ENCODE measurements around the gene REP15.
A peak's percentile ranks its signal among the peaks of the same experiment; 100 is the strongest.
"Not testable (repeated sequence)": the region's sequence is repeated elsewhere in the genome, so short reads cannot be mapped to it uniquely, and the experiment has no call there.

The REP15 gene

GRCh38 chr12:27696864-27697564, 767 bp downstream of the REP15 start:
- no peak for DNase-seq (ENCODE audit: low read depth)

GRCh38 chr12:27703720-27704452, 7.6 kb downstream of the REP15 start:
- peak; percentile 62 for DNase-seq (ENCODE audit: low read depth)

GRCh38 chr12:27705263-27705662, 9.0 kb downstream of the REP15 start:
- DNase-seq (ENCODE audit: low read depth), result no peak

- no peak for DNase-seq (ENCODE audit: low read depth)
These were observed 11.0 kb downstream of the REP15 start for GRCh38 chr12:27707216-27707615.

- no peak for DNase-seq (ENCODE audit: low read depth)
These were observed 13.1 kb downstream of the REP15 start for GRCh38 chr12:27709212-27709931.

GRCh38 chr12:27709932-27710591, 13.8 kb downstream of the REP15 start:
- no peak for DNase-seq (ENCODE audit: low read depth)

GRCh38 chr12:27710592-27711316, 14.5 kb downstream of the REP15 start, which contains the start of gene MRPS35:
TSS of gene MRPS35 (plus strand) at chr12:27710832. CDS start at chr12:27710844, 12 bp downstream.
- DNase-seq (ENCODE audit: low read depth), result peak; percentile 85

- no peak for DNase-seq (ENCODE audit: low read depth)
These were observed 15.1 kb downstream of the REP15 start for GRCh38 chr12:27711317-27711682.

GRCh38 chr12:27711967-27712366, 15.7 kb downstream of the REP15 start:
- no peak for DNase-seq (ENCODE audit: low read depth)

GRCh38 chr12:27723212-27723611, 27.0 kb downstream of the REP15 start:
- DNase-seq (ENCODE audit: low read depth), result no peak

- no peak for DNase-seq (ENCODE audit: low read depth)
These were observed 33.9 kb downstream of the REP15 start for GRCh38 chr12:27730097-27730588.

- DNase-seq (ENCODE audit: low read depth), result no peak
These were observed 36.0 kb downstream of the REP15 start for GRCh38 chr12:27732281-27732680.

- no peak for DNase-seq (ENCODE audit: low read depth)
These were observed 36.9 kb downstream of the REP15 start for GRCh38 chr12:27733052-27733656.

GRCh38 chr12:27733791-27734190, 37.5 kb downstream of the REP15 start:
- no peak for DNase-seq (ENCODE audit: low read depth)

GRCh38 chr12:27734321-27734720, 38.1 kb downstream of the REP15 start:
- DNase-seq (ENCODE audit: low read depth), result not testable (repeated sequence)

GRCh38 chr12:27743601-27744000, 47.4 kb downstream of the REP15 start:
- no peak for DNase-seq (ENCODE audit: low read depth)

- DNase-seq (ENCODE audit: low read depth), result not testable (repeated sequence)
These were observed 49.5 kb downstream of the REP15 start for GRCh38 chr12:27745734-27746133.

Data from activated T-cell treated with anti-CD3 and anti-CD28 coated beads for 24 hours (primary cell).